Ramos (cell line): ENCODE results near the gene FBLL1.
"Not testable (repeated sequence)": the region's sequence is repeated elsewhere in the genome, so short reads cannot be mapped to it uniquely, and the experiment has no call there.

Experiments used
- in situ Hi-C: fragments of 300-500 bp; cut with MboI; formaldehyde crosslinking; loops from one replicate; pipeline ENCODE4 v1.14.3; 2022; ENCODE audit warnings: low sequenced_read_pairs; ENCODE audit not compliant: unreplicated experiment

The FBLL1 gene

DNA sequence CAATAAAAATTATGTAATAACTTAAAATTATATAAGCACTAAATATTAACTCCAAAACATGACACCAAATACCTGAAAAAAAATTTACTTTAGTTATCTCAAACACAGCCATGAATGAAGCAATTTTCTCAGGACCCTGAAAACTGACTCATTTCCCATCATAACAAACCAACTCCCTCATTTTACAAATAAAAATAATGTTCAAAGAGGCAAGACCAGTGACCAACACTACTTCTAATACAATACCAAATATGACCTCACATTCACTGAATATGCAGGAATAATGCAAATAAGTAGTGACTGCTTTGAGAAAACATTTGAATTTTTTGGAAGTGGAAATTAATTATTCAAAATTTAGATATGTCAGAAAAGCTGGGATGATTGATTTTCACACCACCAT is 21.6 kb downstream of the FBLL1 start:
- in situ Hi-C loops = no loop called here

DNA sequence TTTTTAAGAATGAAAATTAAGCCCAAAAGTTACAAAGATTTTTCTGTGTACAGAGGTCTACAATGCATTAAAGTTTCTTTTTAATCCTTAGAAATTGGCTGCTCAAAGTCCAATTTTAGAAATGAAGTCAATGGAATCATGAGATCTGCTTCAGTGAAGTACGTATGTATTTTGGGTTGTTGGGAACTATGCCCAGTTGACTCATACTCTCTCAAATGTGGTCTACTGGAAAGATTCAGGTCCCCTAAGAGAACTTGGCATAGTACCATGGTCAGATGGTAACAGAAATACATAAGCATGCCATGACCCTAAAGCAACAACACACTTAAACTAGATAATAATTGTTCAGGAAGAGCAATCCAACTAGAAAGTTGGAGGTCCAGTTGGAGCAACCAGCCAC is 23.0 kb downstream of the FBLL1 start:
- in situ Hi-C loops = no loop called here

DNA sequence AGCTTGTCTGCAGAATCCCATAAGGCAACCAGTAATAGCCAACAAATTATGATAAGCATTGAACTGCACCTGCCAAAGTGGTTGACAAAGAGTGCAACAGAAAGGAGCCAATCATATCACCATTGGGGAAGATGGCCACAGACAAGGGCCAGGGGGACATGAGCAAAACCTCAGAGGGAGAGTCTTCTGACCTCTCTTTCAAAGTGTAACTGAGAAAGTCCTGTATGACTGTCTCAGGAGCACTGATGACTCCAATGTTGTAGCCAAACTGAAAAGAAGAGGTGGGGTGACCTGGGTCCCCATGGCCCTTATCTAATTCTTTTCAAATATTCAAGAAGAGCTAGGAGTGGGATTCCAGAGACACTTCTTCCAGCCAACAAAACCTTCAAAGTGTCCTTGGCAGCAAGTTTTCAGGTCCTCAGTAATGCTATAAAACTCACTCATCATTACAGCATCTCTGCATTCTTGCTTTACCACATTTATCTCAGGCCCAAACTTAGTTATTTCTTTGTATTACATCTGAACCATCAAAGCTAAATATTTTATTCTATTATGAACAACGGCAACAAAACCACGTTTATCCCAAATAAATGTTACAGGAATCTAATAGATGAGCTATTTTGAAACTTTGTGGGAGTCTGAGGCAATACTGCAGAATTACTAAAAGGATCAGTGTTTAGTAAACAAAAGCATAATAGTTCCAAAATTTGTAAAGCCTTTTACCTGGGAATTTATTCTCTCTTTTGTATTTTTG is 24.4 kb downstream of the FBLL1 start:
- in situ Hi-C loops = no loop called here

DNA sequence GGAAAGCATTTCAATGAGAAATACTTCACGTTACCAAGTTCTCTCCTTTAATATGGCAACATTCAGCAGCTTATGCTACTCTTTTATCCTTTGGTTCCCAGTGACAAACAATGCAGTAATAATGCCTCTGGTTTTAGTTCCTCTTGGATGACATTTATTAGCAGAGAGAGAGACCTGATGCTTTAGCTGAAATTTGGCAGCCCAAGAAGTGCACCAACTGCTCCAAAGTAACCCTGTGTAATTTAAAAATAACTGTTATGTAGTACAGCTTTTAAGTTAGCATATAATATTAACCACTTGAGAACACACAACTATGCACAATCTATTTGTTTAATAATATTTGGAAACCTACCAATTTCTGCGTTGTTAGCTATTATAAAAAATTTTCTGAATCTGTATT is 28.3 kb downstream of the FBLL1 start:
- in situ Hi-C loops = no loop called here

- in situ Hi-C loops = no loop called here
Observed at GRCh38 chr5:168562279-168562678, 33.2 kb downstream of the FBLL1 start.

GRCh38 chr5:168563959-168564358 is 34.9 kb downstream of the FBLL1 start:
- in situ Hi-C loops = no loop called here

- in situ Hi-C loops = no loop called here
Observed at GRCh38 chr5:168568738-168569137, 39.6 kb downstream of the FBLL1 start.

- in situ Hi-C loops = no loop called here
Observed at GRCh38 chr5:168570490-168571328, 41.6 kb downstream of the FBLL1 start.

GRCh38 chr5:168573663-168574062 is 44.6 kb downstream of the FBLL1 start:
- in situ Hi-C loops = not testable (repeated sequence)

- in situ Hi-C loops = not testable (repeated sequence)
Observed at GRCh38 chr5:168574156-168574555, 45.1 kb downstream of the FBLL1 start.

GRCh38 chr5:168575391-168576372 is 46.6 kb downstream of the FBLL1 start:
- in situ Hi-C loops = no loop called here

DNA sequence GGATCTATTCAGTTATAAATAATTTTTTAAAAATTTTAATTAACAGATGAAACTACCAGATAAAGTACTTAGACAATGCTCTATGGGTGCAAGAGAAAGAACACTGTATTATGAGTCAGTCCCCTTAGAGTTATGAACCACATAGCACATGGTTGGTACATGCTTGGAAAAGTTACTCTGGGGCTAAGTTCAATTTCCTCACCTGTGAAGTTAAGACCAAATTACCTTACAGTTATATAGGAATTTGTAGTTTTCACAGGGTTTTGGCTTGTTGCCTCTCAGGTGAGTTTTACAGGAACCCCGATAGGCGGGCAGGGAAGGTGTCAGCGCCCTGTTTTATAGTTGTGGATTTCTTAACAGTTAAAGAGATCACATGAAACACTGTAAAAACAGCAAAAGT is 48.9 kb downstream of the FBLL1 start:
- in situ Hi-C loops = no loop called here

- in situ Hi-C loops = no loop called here
Observed at GRCh38 chr5:168578538-168579487, 49.7 kb downstream of the FBLL1 start, which contains the start of gene PANK3. Gene PANK3 (minus strand): TSS chr5:168579368. CDS start chr5:168579283, 85 bp downstream.

GRCh38 chr5:168579488-168580226 is 50.6 kb downstream of the FBLL1 start:
- in situ Hi-C loops = no loop called here

GRCh38 chr5:168580227-168580508 is 51.1 kb downstream of the FBLL1 start:
- in situ Hi-C loops = no loop called here
